Endothelial cell of umbilical vein (primary cell): ENCODE measurements around the gene GET4. TPM values are rescaled to one million over a fixed set of nuclear protein-coding genes. Genes with fewer than 3 reads are reported as not detected.

Experiments used
- BruUV-seq: library from RNA; stranded (reverse); fragments of 400-500 nt; replicated peaks from 2 replicates; lab custom pipeline; 2021; lab: Mats Ljungman, UMichigan
- CTCF ChIA-PET: fragments of 300-600, 350-600 bp; sonication (Branson Sonifier 250); formaldehyde crosslinking; loops from one replicate; lab custom pipeline; 2021; ENCODE audit warnings: antibody characterized with exemption, inconsistent platforms; lab: Charles Lee
- POLR2A ChIA-PET: fragments of 300-600, 350-600 bp; sonication (Branson Sonifier 250); formaldehyde crosslinking; loops from one replicate; lab custom pipeline; 2021; ENCODE audit warnings: antibody characterized with exemption, inconsistent platforms; lab: Charles Lee
- DNase-seq: peaks from one replicate; pipeline ENCODE4 v3.0.0-alpha.2; 2011; ENCODE audit warnings: low read depth, low spot score
- FAIRE-seq: peaks from 2 replicates; lab custom pipeline; 2011; peaks lifted over from hg19 to GRCh38; lab: Jason Lieb, UNC
- H2AFZ ChIP-seq: 2 replicates; pipeline ENCODE4 v1.6.0; 2012; ENCODE audit warnings: low read depth, low read length, control low read depth, inconsistent platforms
- H3K27ac ChIP-seq: 2 replicates; pipeline ENCODE4 v1.5.1; 2011; ENCODE audit warnings: low read depth, mild to moderate bottlenecking, control low read depth, low read length, moderate library complexity; ENCODE audit not compliant: insufficient read depth
- H3K27me3 ChIP-seq, 2 experiments: 2 replicates each; pipeline versions ENCODE4 v1.6.0 to v1.6.1; 2011; ENCODE audit warnings: low read length in 2 of 2, mixed read lengths in 1 of 2; ENCODE audit not compliant: control insufficient read depth in 2 of 2, insufficient read depth in 2 of 2
- H3K36me3 ChIP-seq, 2 experiments: 2 replicates in 1 of 2; 3 replicates in 1 of 2; pipeline ENCODE4 v1.5.1; 2011; ENCODE audit warnings: low read length in 2 of 2, mild to moderate bottlenecking in 1 of 2, moderate library complexity in 1 of 2; ENCODE audit not compliant: control insufficient read depth in 2 of 2, insufficient read depth in 2 of 2; ENCODE audit errors: extremely low read depth in 1 of 2
- H3K4me1 ChIP-seq: 3 replicates; pipeline ENCODE4 v1.5.1; 2011; ENCODE audit warnings: mild to moderate bottlenecking, low read length; ENCODE audit not compliant: control insufficient read depth, insufficient read depth; ENCODE audit errors: extremely low read depth
- H3K4me2 ChIP-seq: 2 replicates; pipeline ENCODE4 v1.6.1; 2011; ENCODE audit warnings: low read length, control low read depth, mixed read lengths; ENCODE audit not compliant: insufficient read depth
- H3K4me3 ChIP-seq, 3 experiments: fragments of 200-600 bp in 1 of 3; sonication (generic), shearing (Covaris generic) in 1 of 3; replicated peaks in 1 of 3; 2 replicates each; pipeline ENCODE4 v1.5.1; 2011 to 2016; ENCODE audit warnings: control low read depth in 3 of 3, low read length in 3 of 3, mild to moderate bottlenecking in 2 of 3, inconsistent platforms in 1 of 3, low read depth in 1 of 3, moderate library complexity in 1 of 3; ENCODE audit not compliant: insufficient read depth in 1 of 3
- H3K79me2 ChIP-seq: 2 replicates; pipeline ENCODE4 v1.6.0; 2012; ENCODE audit warnings: low read length, inconsistent platforms; ENCODE audit not compliant: control insufficient read depth, insufficient read depth
- H3K9ac ChIP-seq: replicated peaks from 2 replicates; pipeline ENCODE3; 2011; ENCODE audit warnings: low read length, control low read depth; ENCODE audit not compliant: insufficient read depth; ENCODE audit errors: extremely low read depth
- H3K9me1 ChIP-seq: replicated peaks from 3 replicates; pipeline ENCODE4 v1.6.0; 2011; ENCODE audit warnings: mild to moderate bottlenecking, low read length; ENCODE audit not compliant: control insufficient read depth, insufficient read depth; ENCODE audit errors: extremely low read depth
- H3K9me3 ChIP-seq: replicated peaks from 2 replicates; pipeline ENCODE4 v1.5.1; 2012; ENCODE audit warnings: low read length, inconsistent platforms; ENCODE audit not compliant: control insufficient read depth, insufficient read depth
- H4K20me1 ChIP-seq: replicated peaks from 2 replicates; pipeline ENCODE3; 2011; ENCODE audit warnings: mild to moderate bottlenecking, low read length; ENCODE audit not compliant: control insufficient read depth, insufficient read depth; ENCODE audit errors: extremely low read depth
- EZH2 ChIP-seq: IDR thresholded peaks from 2 replicates; pipeline ENCODE4 v1.6.1; 2012; ENCODE audit warnings: borderline replicate concordance, low read depth, mild to moderate bottlenecking, moderate library complexity, low read length, inconsistent platforms; ENCODE audit not compliant: severe bottlenecking
- FOS ChIP-seq: IDR thresholded peaks from 2 replicates; pipeline ENCODE4 v1.6.1; 2011; ENCODE audit warnings: mild to moderate bottlenecking, low read length, moderate library complexity, borderline replicate concordance; ENCODE audit not compliant: insufficient read depth
- JUN ChIP-seq: IDR thresholded peaks from 2 replicates; pipeline ENCODE4 v1.6.1; 2011; ENCODE audit warnings: borderline replicate concordance, low read depth; ENCODE audit not compliant: insufficient read length, insufficient read depth
- MYC ChIP-seq: IDR thresholded peaks from one replicate; pipeline ENCODE4 v1.6.1; 2011; ENCODE audit warnings: mild to moderate bottlenecking, low read depth, low read length
- dilution Hi-C: fragments of 300-500 bp; cut with MboI; formaldehyde crosslinking; loops from one replicate; pipeline ENCODE4 v1.15.0; 2019; ENCODE audit warnings: low sequenced_read_pairs; ENCODE audit not compliant: extremely low pct_ligation_motif_present
- intact Hi-C: fragments of 100-400 bp; cut with micrococcal nuclease; formaldehyde crosslinking; loops from one replicate; pipeline ENCODE4 v1.10.0; 2022
- polyA plus RNA-seq, 4 experiments: library from polyadenylated mRNA; depleted of rRNA in 3 of 4; stranded (reverse) in 3 of 4; unstranded in 1 of 4; fragments of >200 nt; gene quantifications; 2 replicates each; pipeline versions ENCODE4 v1.2.1 to v1.2.3, GENCODE V29; 2011 to 2012; ENCODE audit warnings: missing spikeins in 1 of 4
- total RNA-seq: library from RNA; stranded (reverse); gene quantifications from 2 replicates; pipeline ENCODE4 v1.2.3, GENCODE V29; 2021
- TF ChIP-seq, protein P1 (sequence below): IDR thresholded peaks from 2 replicates; pipeline ENCODE4 v1.6.1; 2011; ENCODE audit not compliant: insufficient read depth, insufficient read length
- TF ChIP-seq, protein P2 (sequence below), 2 donors: IDR thresholded peaks; 1 replicate in 1 of 2; 2 replicates in 1 of 2; pipeline ENCODE4 v1.5.1; 2011; ENCODE audit warnings: low read length in 2 of 2, mild to moderate bottlenecking in 2 of 2, moderate library complexity in 2 of 2, control low read depth in 1 of 2, inconsistent platforms in 1 of 2, low read depth in 1 of 2; ENCODE audit not compliant: insufficient read depth in 1 of 2; ENCODE audit errors: extremely low read depth in 1 of 2

Gene GET4
- total and polyA plus RNA-seq, 2 donors (not counting 3 experiments of a cell fraction or from before 2014, with no cell fraction given), result 48.4 to 58.1 TPM

DNA sequence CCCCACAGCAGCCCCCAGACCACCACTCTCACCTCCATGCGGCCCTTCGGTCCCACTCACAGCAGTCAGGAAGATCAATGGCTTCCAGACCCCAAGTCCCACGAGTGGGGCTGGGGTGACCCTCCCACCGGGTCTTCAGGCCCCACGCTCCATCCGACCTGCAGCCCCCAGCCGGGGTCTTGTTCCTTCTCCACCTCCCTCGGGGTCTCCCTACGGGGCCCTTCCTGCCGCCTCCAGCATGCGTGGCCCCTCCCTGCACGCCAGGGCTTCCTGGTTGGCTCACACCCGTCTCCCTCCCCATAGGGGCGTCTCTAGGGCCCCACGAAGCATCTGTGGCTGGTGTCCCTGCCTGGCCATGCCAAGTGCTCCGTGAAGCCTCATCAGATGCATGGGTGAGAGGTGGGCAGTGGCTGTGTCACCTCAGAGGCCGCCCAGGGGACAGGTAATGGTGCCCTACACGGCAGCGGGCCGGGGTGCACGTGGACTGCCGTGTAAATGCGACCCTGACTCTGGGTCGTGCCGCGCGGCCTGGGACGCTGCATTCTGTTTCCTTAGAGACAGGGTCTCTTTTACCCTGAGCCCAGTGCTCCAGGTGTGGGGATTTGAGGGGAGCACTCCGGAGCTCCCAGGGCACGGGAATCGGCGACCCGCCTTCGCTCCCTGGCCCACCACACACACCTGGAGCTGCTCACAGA is 58.3 kb downstream of the GET4 start:
- Histone ChIP-seq H3K9ac (no peak overlapping the region), H2AFZ (no peak overlapping the region), H3K4me2 (no peak overlapping the region), H3K27ac (no peak overlapping the region), H4K20me1 (no peaks in the 10 kb centered on the region), H3K9me1 (no peaks in the 10 kb centered on the region), H3K36me3 (no peaks in the 10 kb centered on the region), H3K9me3 (no peaks in the 10 kb centered on the region), H3K79me2 (no peaks in the 10 kb centered on the region), H3K4me3 (no peak overlapping the region), H3K27me3 (no peaks in the 10 kb centered on the region), H3K4me1 (no peaks in the 10 kb centered on the region)
- intact Hi-C loops, result no loop called here
- FAIRE-seq, result no peak
- TF ChIP-seq FOS (no peak), MYC (no peak), EZH2 (no peak), JUN (no peak)
- TF ChIP-seq, protein P1, sequence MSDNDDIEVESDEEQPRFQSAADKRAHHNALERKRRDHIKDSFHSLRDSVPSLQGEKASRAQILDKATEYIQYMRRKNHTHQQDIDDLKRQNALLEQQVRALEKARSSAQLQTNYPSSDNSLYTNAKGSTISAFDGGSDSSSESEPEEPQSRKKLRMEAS, result no peak
- TF ChIP-seq, protein P2, sequence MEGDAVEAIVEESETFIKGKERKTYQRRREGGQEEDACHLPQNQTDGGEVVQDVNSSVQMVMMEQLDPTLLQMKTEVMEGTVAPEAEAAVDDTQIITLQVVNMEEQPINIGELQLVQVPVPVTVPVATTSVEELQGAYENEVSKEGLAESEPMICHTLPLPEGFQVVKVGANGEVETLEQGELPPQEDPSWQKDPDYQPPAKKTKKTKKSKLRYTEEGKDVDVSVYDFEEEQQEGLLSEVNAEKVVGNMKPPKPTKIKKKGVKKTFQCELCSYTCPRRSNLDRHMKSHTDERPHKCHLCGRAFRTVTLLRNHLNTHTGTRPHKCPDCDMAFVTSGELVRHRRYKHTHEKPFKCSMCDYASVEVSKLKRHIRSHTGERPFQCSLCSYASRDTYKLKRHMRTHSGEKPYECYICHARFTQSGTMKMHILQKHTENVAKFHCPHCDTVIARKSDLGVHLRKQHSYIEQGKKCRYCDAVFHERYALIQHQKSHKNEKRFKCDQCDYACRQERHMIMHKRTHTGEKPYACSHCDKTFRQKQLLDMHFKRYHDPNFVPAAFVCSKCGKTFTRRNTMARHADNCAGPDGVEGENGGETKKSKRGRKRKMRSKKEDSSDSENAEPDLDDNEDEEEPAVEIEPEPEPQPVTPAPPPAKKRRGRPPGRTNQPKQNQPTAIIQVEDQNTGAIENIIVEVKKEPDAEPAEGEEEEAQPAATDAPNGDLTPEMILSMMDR (IDR thresholded peaks at IDR 0.05; ENCODE audit: extremely low read depth in 1 of 2, insufficient read depth in 1 of 2, low read depth in 1 of 2, low read length in 2 of 2), result no peak
- CTCF ChIA-PET, result no interaction called here
- BruUV-seq, result no TSS peak
- no peak for DNase-seq
- dilution Hi-C loops, result no loop called here
- POLR2A ChIA-PET, result no interaction called here
